Stimulated activated CD4-positive, alpha-beta T cell treated with anti-CD3 and anti-CD28 coated beads, Interleukin-4, amount 100 ng/mL, for 48 hours (primary cell): ENCODE results near the gene MAP4K4.

Experiments
- DNase-seq, 2 donors: peaks; one replicate each; pipeline ENCODE4 v3.0.0-alpha.2; 2020; ENCODE audit warnings: low read depth in 2 of 2

MAP4K4 gene

DNA sequence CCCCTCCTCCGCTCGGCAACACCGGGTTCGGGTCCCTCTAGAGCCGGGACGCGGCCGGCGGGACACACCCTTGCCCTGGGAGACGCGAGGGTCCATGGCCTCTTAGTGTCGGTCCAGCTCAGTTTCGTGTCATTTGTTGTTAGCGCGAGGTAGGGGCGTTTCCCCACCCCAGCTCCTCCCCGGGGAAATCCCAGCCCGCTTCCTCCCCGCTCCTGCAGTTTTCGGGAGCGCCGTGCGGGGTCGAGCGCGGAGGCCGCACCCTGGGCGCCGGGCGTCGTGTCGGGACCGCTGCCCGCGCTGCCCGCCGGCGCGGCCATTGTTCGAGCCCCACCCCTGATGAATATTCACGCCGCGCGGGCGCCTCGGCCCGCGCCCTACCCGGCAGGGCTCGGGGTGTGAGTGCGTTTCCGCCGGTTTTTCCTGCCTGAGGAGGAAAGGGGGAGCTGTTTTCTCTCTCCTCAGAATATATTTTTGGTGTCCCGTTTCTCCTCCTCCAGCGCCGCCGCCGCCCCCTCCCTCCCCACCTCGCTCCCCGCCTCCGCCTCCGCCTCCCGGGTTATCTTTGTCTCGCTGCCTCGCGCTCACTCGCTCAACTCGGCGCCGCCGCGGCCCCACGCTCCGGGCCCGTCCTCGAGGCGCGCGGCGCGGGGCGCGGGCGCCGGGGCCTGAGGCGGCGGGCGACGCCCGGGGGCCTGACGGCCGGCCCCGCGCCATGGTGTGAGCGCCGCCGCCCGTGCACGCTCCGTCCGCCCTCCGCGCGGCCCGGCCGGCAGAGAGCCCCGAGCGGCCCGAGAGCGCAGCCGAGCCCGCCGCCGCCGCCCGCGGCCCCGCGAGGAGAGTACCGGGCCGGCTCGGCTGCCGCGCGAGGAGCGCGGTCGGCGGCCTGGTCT lies at the start of gene MAP4K4:
Gene MAP4K4 (plus strand): TSS at position 584 of the 890 bp plus-strand sequence. CDS start 374 bp downstream, outside the sequence.
- DNase-seq, result peak; percentile 51 to 65

GRCh38 chr2:101653469-101653868 lies 44.0 kb upstream of the MAP4K4 start:
- no peak for DNase-seq

DNA sequence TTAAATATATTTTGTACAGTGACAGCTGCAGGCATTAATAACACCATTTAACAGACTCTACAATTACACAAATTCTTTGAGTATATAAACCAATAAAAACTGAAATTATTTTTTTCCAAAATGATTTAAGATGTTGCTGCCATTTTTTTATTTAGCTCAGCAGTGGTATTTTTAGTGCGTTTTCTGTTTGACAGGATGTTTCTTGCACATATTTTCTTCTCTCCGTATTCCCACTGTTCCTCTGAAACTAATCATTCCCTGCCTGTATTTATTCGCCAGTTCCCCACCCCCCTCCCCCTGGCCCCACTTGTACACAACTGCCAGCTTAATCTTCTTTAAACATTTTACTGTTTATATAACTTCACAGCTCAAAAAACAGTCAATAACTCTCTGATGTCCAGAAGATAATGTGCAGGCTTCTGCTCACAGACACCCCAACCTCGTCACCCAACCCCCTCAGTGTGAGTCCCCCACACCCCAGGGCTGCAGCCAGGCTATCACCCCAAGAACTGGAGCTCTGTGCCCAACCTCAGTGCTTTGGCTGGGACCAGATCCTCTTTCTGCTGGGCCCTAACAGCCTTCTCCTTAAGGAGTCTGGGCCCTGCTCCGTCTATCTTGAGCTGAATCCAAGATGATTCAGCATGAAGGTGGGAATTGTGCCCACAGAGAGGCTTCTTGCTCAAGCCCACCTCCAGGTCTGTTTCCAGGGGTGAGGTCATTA lies 41.6 kb upstream of the MAP4K4 start:
- DNase-seq, result no peak

DNA sequence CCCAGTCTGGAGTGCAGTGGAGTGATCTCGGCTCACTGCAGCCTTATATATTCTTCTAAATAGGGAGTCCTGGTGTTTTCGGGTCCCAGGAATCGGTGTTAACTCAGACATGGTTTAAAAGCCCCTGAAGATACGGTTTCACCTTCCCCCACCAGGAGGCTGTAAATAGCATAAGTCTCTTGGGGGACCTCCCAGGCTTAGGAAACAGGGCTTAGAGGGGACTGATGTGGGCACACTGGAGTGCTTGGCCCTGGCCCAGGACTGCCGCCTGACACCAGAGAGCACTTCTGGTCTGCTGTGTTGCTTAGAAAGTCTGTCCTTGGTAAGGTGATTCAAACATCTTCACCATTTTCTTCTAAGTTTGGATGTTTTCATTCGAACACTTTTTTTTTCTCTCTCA lies 39.7 kb upstream of the MAP4K4 start:
- no peak for DNase-seq

- no peak for DNase-seq
Observed at GRCh38 chr2:101658387-101658786, 39.1 kb upstream of the MAP4K4 start.

GRCh38 chr2:101665312-101665711 lies 32.2 kb upstream of the MAP4K4 start:
- no peak for DNase-seq

DNA sequence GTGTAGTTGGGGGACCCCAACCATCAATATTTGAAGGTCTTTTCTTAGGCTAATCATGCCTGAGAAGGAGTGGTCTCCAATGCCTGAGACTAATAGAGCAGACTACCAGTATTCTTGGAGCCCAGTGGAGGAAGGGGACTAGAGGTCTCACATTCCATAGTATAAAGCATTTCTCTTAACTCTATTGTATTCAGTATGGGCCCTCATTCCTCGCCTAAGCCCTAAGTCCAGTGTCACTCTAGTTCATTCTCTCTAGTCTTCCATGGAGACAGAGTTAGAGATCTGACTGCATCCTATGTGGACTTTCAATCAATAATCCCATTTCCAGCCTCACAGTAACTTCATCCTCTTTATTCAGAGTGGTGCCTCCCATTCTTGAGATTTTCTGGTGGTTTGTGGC lies 29.7 kb upstream of the MAP4K4 start:
- no peak for DNase-seq

- DNase-seq, result no peak
Observed at GRCh38 chr2:101672047-101672446, 25.5 kb upstream of the MAP4K4 start.

- DNase-seq, result no peak
Observed at GRCh38 chr2:101673920-101674319, 23.6 kb upstream of the MAP4K4 start.

GRCh38 chr2:101675512-101675911 lies 22.0 kb upstream of the MAP4K4 start:
- DNase-seq, result no peak

DNA sequence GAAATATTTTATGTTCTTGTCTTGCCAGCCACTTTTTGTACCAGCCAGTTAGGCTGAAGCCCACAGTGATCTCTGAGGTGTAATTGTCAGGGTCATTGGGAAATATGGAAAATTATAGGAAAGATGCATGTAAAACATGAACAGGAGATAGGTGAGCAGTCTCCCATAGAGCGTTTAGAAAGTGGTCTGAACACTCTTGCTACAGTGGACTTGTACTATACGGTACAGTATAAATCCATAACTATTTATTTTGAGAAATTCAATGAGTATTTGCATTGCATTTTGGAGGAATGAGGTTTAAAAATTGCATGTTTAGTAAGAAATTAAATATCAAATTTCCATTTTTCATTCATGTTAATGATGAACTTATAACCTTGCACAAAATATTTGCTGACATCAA lies 20.8 kb upstream of the MAP4K4 start:
- DNase-seq, result no peak

DNA sequence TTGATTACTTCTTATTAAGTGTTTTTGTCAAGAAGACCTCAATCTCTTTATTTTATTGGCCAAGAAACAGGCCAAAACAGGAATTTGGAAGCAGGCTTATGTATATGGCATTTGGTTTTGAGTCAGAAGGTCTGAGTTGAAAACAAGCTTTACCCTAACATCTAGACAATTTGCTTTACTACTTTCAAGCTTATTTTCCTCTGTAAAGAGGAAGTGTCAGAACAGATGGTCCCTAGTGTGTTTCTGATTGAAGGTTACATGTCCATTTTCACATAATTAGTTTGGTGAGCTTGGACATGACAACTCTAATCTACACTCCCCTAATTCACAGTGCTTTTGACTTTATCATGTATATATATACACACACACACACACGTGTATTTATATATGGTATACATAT lies 19.8 kb upstream of the MAP4K4 start:
- DNase-seq, result no peak

- DNase-seq, result no peak
Observed at GRCh38 chr2:101678379-101678778, 19.1 kb upstream of the MAP4K4 start.

DNA sequence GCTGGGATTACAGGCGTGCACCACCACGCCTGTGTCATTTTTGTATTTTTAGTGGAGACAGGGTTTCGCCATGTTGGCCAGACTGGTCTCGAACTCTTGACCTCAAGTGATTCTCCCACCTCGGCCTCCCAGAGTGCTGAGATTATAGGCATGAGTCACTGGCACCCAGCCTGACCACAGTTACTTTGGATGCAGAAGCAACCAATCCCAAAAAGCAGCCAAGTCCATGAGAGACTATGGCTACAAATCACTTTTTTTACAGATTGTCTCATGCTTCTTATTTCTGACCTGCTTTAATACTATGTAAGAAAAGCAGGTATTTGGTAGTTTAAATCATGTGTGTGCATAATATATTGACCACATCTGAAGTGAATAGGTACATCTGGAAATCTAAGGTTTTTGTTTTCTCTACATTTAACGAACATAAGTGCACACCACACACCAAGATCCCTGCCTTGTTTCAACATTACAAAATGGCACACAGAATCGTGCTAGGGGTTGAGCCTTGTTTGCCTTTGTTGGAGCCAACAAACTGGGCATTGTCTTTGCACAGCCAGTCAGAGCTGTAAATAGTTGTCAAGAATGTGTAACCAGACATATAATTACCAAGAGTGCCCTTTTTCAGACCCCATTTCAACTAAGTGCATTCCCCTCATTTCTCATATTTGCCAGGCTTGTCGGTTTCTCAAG lies 18.3 kb upstream of the MAP4K4 start:
- no peak for DNase-seq

DNA sequence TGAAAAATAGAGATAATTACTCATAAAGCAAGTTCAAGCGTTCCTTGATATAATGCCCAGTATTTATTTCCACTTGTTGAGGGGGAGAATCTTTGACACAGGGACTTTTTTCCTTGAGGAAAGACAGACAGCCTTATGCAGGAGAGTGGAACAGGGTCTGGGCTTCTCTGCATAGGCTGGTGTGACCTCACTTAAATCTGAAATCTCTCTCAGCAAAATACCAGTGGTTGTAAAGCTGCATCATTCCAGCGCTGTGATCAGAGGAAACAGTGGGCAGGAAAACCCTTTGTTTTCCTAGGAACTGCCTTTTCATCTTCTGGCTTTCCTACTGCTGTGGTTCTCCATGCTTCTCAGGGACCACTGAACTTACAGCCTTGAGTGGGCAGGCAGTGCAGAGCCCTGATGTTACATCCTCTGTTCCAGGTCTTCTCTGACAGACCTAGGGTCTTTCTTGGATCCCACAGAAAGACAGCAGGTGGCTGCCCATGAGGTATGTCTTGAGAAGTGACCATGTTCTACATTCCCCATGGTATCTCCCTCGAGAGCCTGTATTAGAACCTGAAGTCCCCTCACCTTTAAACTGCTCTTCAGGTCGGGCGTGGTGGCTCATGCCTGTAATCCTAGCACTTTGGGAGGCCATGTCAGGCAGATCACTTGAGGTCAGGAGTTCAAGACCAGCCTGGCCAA lies 17.6 kb upstream of the MAP4K4 start:
- no peak for DNase-seq

GRCh38 chr2:101682311-101682710 lies 15.2 kb upstream of the MAP4K4 start:
- DNase-seq, result no peak

- no peak for DNase-seq
Observed at GRCh38 chr2:101684313-101684712, 13.2 kb upstream of the MAP4K4 start.

- DNase-seq, result no peak
Observed at GRCh38 chr2:101688261-101688660, 9.2 kb upstream of the MAP4K4 start.

GRCh38 chr2:101689114-101689825 lies 8.2 kb upstream of the MAP4K4 start:
- DNase-seq, result no peak

DNA sequence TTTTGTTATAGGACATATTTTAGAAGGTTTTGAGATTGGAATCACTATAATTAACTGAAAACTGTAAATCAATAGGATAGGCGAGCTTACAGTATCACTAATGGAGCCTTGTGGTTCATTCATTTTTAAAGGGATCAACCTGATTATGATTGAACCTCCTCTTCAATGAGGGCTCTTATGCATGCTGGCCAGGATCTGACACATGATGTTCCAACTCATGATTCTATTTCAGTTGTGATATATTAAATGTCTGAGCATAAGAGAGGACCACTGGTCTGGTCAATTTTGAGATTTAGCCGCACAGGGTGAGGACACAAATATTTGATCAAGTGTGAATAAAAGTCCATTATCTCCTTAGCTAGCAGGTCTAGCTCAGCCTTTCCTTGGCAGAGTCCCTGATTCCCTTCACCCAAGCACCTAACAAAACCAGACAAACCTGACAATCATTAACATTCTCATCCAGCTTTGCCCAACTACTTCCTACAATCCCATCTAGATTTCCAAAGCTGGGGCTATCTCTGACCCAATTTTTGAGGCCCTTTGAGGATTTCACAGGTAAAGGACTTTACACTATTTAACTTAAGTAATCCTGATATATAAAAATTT lies 6.9 kb upstream of the MAP4K4 start:
- DNase-seq, result no peak

DNA sequence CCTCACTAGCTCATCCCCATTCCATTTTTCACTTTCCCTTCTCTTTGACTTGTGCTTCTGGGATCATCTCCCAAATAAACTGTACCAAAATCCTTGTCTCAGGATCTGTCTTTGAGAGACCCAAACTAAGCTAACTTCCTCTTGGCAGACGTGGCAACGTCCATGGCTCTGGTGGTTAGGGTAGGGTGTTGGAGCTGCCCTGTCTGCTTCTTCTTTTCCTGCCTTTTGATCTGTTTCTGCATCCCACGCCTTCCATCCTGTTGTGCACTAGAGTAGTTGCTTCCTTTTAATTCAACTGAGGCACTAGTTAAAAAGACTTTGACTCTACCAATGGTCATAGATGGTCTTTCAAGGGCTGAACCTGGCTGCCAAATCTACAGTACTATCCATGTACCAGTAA lies 5.5 kb upstream of the MAP4K4 start:
- no peak for DNase-seq
